ENCODE results near the gene CDCA5. TPM values are rescaled to one million over a fixed set of nuclear protein-coding genes. Genes with fewer than 3 reads are reported as not detected.
A peak's percentile ranks its signal among the peaks of the same experiment; 100 is the strongest.

CDCA5 gene
- total RNA-seq, 1 experiment from 2014 or later = 17.3 TPM

DNA sequence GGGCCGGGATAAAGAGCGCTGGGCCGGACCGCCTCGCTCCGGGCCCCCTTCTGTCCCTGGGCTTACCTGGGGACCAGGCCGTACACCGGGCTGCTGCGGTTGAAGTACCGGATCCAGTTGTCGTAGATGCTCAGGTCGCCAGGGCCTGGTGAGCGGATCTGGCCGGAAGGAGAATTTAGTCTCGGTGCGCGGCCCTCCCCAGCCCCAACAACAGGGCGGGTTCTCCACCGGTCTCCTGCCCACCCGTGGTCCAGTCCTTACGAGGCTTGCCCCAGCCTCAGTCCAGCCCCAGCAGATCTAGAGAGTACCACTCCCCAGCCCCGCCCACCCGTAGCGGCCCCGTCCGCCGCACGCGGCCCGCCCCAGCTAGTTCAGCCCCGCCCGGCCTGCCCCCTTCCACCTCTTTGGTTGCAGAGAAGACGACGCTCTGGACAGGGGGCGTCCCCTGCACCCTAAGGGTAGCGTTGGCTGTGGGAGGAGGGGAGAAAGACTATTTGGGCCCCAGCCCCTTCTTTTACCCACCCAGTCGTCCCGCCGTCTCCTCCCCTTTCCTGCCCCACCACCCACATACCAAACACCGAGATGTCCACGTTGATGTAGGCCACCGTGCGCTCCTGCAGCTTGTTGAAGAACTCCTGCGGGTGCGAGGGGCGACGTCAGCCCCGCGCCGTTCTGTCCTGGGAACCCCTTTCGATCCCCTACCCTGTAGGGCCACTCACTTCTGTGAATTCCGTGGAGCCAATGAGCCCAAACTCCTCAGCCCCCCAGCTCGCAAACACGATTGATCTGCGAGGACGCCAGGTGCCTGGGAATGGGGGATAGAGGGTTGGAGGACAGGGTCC lies 36.0 kb downstream of the CDCA5 start:
- intact Hi-C loops (cut with micrococcal nuclease) = no loop called here
- no peaks in the 10 kb centered on the region for H3K9me3 Mint-ChIP-seq (ENCODE audit: unreplicated experiment)
- ChIA-PET CTCF (interaction anchor here (0.7 kb wide), 1 partner anchor 24 kb away, joined by 3 read pairs; no protein-coding TSS in a partner anchor), POLR2A (no interaction called here)
- no TSS peak for BruUV-seq (replicated peaks)
- peaks cover 10% of the 10 kb centered on the region for H3K4me1 Mint-ChIP-seq (ENCODE audit: insufficient read depth, unreplicated experiment)
- DNase-seq (ENCODE audit: unreplicated experiment) = no peak
- no peak overlapping the region for H3K27ac Mint-ChIP-seq (ENCODE audit: low read depth, unreplicated experiment)
- TF ChIP-seq CTCF (IDR thresholded peaks at IDR 0.05; ENCODE audit: unreplicated experiment) = no peak
- no peak overlapping the region for H3K4me3 Mint-ChIP-seq (ENCODE audit: unreplicated experiment)
- peaks cover 19% of the 10 kb centered on the region for H3K36me3 Mint-ChIP-seq (ENCODE audit: insufficient read depth, unreplicated experiment)
- no peaks in the 10 kb centered on the region for H3K27me3 Mint-ChIP-seq (ENCODE audit: insufficient read depth, unreplicated experiment)

- Mint-ChIP-seq H3K4me1 (ENCODE audit: insufficient read depth, unreplicated experiment) (peaks cover 10% of the 10 kb centered on the region), H3K4me3 (ENCODE audit: unreplicated experiment) (no peak overlapping the region), H3K27ac (ENCODE audit: low read depth, unreplicated experiment) (no peak overlapping the region), H3K27me3 (ENCODE audit: insufficient read depth, unreplicated experiment) (no peaks in the 10 kb centered on the region), H3K36me3 (ENCODE audit: insufficient read depth, unreplicated experiment) (peaks cover 19% of the 10 kb centered on the region), H3K9me3 (ENCODE audit: unreplicated experiment) (no peaks in the 10 kb centered on the region)
- CTCF ChIA-PET = interaction anchor here (1.4 kb wide), 1 partner anchor 30 kb away, joined by 4 read pairs; no protein-coding TSS in a partner anchor
- no peak for TF ChIP-seq CTCF (IDR thresholded peaks at IDR 0.05; ENCODE audit: unreplicated experiment)
- no peak for DNase-seq (ENCODE audit: unreplicated experiment)
- no TSS peak for BruUV-seq (replicated peaks)
- intact Hi-C loops (cut with micrococcal nuclease) = no loop called here
- POLR2A ChIA-PET = interaction anchor here (0.9 kb wide), 1 partner anchor 51 kb away, joined by 5 read pairs; the partner anchor contains the start of gene VPS51
Observed at GRCh38 chr11:65045728-65046127, 38.1 kb downstream of the CDCA5 start.

GRCh38 chr11:65045061-65045460 lies 38.8 kb downstream of the CDCA5 start:
- Mint-ChIP-seq H3K4me1 (ENCODE audit: insufficient read depth, unreplicated experiment) (peaks cover 10% of the 10 kb centered on the region), H3K36me3 (ENCODE audit: insufficient read depth, unreplicated experiment) (peaks cover 19% of the 10 kb centered on the region), H3K27ac (ENCODE audit: low read depth, unreplicated experiment) (no peak overlapping the region), H3K27me3 (ENCODE audit: insufficient read depth, unreplicated experiment) (no peaks in the 10 kb centered on the region), H3K4me3 (ENCODE audit: unreplicated experiment) (no peak overlapping the region), H3K9me3 (ENCODE audit: unreplicated experiment) (no peaks in the 10 kb centered on the region)
- POLR2A ChIA-PET = interaction anchor here (0.7 to 0.9 kb wide), 2 partner anchors 51 to 1398 kb away, joined by 5 read pairs; partner anchors contain the start of gene VPS51
- no peak for TF ChIP-seq CTCF (IDR thresholded peaks at IDR 0.05; ENCODE audit: unreplicated experiment)
- intact Hi-C loops (cut with micrococcal nuclease) = no loop called here
- DNase-seq (ENCODE audit: unreplicated experiment) = no peak
- CTCF ChIA-PET = interaction anchor here (1.4 kb wide), 1 partner anchor 31 kb away, joined by 4 read pairs; no protein-coding TSS in a partner anchor
- BruUV-seq (replicated peaks) = no TSS peak

- Mint-ChIP-seq H3K4me1 (ENCODE audit: insufficient read depth, unreplicated experiment) (peaks cover 10% of the 10 kb centered on the region), H3K9me3 (ENCODE audit: unreplicated experiment) (no peaks in the 10 kb centered on the region), H3K36me3 (ENCODE audit: insufficient read depth, unreplicated experiment) (peaks cover 19% of the 10 kb centered on the region), H3K4me3 (ENCODE audit: unreplicated experiment) (no peak overlapping the region), H3K27me3 (ENCODE audit: insufficient read depth, unreplicated experiment) (no peaks in the 10 kb centered on the region), H3K27ac (ENCODE audit: low read depth, unreplicated experiment) (no peak overlapping the region)
- TF ChIP-seq CTCF (IDR thresholded peaks at IDR 0.05; ENCODE audit: unreplicated experiment) = no peak
- peak; percentile 47 for DNase-seq (ENCODE audit: unreplicated experiment)
- intact Hi-C loops (cut with micrococcal nuclease) = loop anchor here (5.0 kb wide), 1 partner anchor 38 kb away; the partner anchor contains the start of genes CDCA5 and ZFPL1
- CTCF ChIA-PET = interaction anchor here (0.6 to 1.1 kb wide), 2 partner anchors 20 to 31 kb away, joined by 3 to 4 read pairs; no protein-coding TSS in a partner anchor
- BruUV-seq (replicated peaks) = no TSS peak
- POLR2A ChIA-PET = interaction anchor here (0.6 to 1.5 kb wide), 2 partner anchors 40 to 138 kb away, joined by 3 read pairs; partner anchors contain the start of genes CAPN1, CDCA5 and ZFPL1
Observed at GRCh38 chr11:65043881-65044501, 39.8 kb downstream of the CDCA5 start.

Data from MCF 10A (cell line).